GM12801 (cell line): ENCODE results near the gene CNTRL.

Source experiments
- CTCF ChIP-seq: IDR thresholded peaks from one replicate; pipeline ENCODE4 v1.5.1; 2011; ENCODE audit warnings: control low read depth; ENCODE audit not compliant: insufficient read length; ENCODE audit errors: extremely low read depth

Gene CNTRL

GRCh38 chr9:121059513-121059912, 15.2 kb upstream of the CNTRL start:
- no peak for TF ChIP-seq CTCF

- no peak for TF ChIP-seq CTCF
Observed at GRCh38 chr9:121059998-121060636, 14.6 kb upstream of the CNTRL start.

GRCh38 chr9:121066850-121067249, 7.9 kb upstream of the CNTRL start:
- no peak for TF ChIP-seq CTCF

GRCh38 chr9:121067640-121068039, 7.1 kb upstream of the CNTRL start:
- TF ChIP-seq CTCF = no peak

GRCh38 chr9:121069396-121069795, 5.4 kb upstream of the CNTRL start:
- no peak for TF ChIP-seq CTCF

- no peak for TF ChIP-seq CTCF
Observed at GRCh38 chr9:121071370-121071755, 3.4 kb upstream of the CNTRL start.

- TF ChIP-seq CTCF = no peak
Observed at GRCh38 chr9:121071756-121072421, 2.9 kb upstream of the CNTRL start.
